Left ventricle myocardium inferior (tissue), 1 donor: ENCODE measurements around the gene INSR. TPM values are rescaled to one million over a fixed set of nuclear protein-coding genes. Genes with fewer than 3 reads are reported as not detected.

Source experiments
- DNase-seq: peaks from one replicate; pipeline ENCODE4 v3.0.0-alpha.2; 2020
- H3K27ac ChIP-seq: fragments of 200-600 bp; replicated peaks from 2 replicates; pipeline ENCODE4 v1.8.0; 2021
- H3K27me3 ChIP-seq: fragments of 200-600 bp; 2 replicates; pipeline ENCODE4 v1.8.0; 2021; ENCODE audit warnings: low read depth
- H3K36me3 ChIP-seq: fragments of 200-600 bp; 2 replicates; pipeline ENCODE4 v1.8.0; 2021
- H3K4me1 ChIP-seq: fragments of 200-600 bp; 2 replicates; pipeline ENCODE4 v1.8.0; 2021
- H3K4me3 ChIP-seq: fragments of 200-600 bp; 2 replicates; pipeline ENCODE4 v1.8.0; 2021; ENCODE audit warnings: mild to moderate bottlenecking, moderate library complexity
- H3K9me3 ChIP-seq: fragments of 200-600 bp; replicated peaks from 2 replicates; pipeline ENCODE4 v1.8.0; 2021
- CTCF ChIP-seq: fragments of 200-600 bp; IDR thresholded peaks from 2 replicates; pipeline ENCODE4 v1.8.0; 2021; ENCODE audit warnings: antibody characterized with exemption, mild to moderate bottlenecking, borderline replicate concordance
- intact Hi-C: fragments of 100-400 bp; cut with micrococcal nuclease; formaldehyde crosslinking; loops from one replicate; pipeline ENCODE4 v1.11.0; 2022
- total RNA-seq: library from RNA; stranded (reverse); fragmentation: NEBNext Ultra II Directional; extraction: Animal tissue kit (Norgen Biotek cat#: 25700); gene quantifications from one replicate; pipeline ENCODE4 v1.2.1, GENCODE V29; 2021
- donor health status: DM: no; HTN: yes; CAD: no; lungs with severe emphysema.

Gene INSR
- total RNA-seq, 1 donor from 2014 or later = 85.3 TPM

GRCh38 chr19:7266832-7267231, 27.4 kb downstream of the INSR start:
- no peak for DNase-seq
- peaks cover 40% of the 10 kb centered on the region for H3K36me3 ChIP-seq
- intact Hi-C loops = no loop called here
- no peak overlapping the region for H3K27ac ChIP-seq
- no peaks in the 10 kb centered on the region for H3K9me3 ChIP-seq
- H3K4me3 ChIP-seq = no peak overlapping the region
- peaks cover 52% of the 10 kb centered on the region for H3K4me1 ChIP-seq
- no peak for TF ChIP-seq CTCF
- H3K27me3 ChIP-seq = no peaks in the 10 kb centered on the region

GRCh38 chr19:7265963-7266362, 28.3 kb downstream of the INSR start:
- Histone ChIP-seq H3K27ac (peak overlapping the region; percentile 35), H3K27me3 (no peaks in the 10 kb centered on the region), H3K4me3 (no peak overlapping the region), H3K4me1 (peaks cover 54% of the 10 kb centered on the region), H3K36me3 (peaks cover 40% of the 10 kb centered on the region), H3K9me3 (no peaks in the 10 kb centered on the region)
- TF ChIP-seq CTCF = no peak
- intact Hi-C loops = no loop called here
- DNase-seq = no peak

GRCh38 chr19:7264858-7265257, 29.4 kb downstream of the INSR start:
- peaks cover 66% of the 10 kb centered on the region for H3K4me1 ChIP-seq
- intact Hi-C loops = no loop called here
- no peak for DNase-seq
- no peaks in the 10 kb centered on the region for H3K9me3 ChIP-seq
- H3K4me3 ChIP-seq = no peak overlapping the region
- peak overlapping the region; percentile 35 for H3K27ac ChIP-seq
- no peak for TF ChIP-seq CTCF
- H3K36me3 ChIP-seq = peaks cover 31% of the 10 kb centered on the region
- no peaks in the 10 kb centered on the region for H3K27me3 ChIP-seq

- Histone ChIP-seq H3K27me3 (no peaks in the 10 kb centered on the region), H3K27ac (no peak overlapping the region), H3K4me3 (no peak overlapping the region), H3K36me3 (peaks cover 28% of the 10 kb centered on the region), H3K4me1 (peaks cover 79% of the 10 kb centered on the region), H3K9me3 (no peaks in the 10 kb centered on the region)
- no peak for TF ChIP-seq CTCF
- intact Hi-C loops = no loop called here
- no peak for DNase-seq
Measured at GRCh38 chr19:7263521-7263920, 30.7 kb downstream of the INSR start.

- Histone ChIP-seq H3K4me1 (peaks cover 83% of the 10 kb centered on the region), H3K9me3 (no peaks in the 10 kb centered on the region), H3K36me3 (peaks cover 27% of the 10 kb centered on the region), H3K27ac (no peak overlapping the region), H3K27me3 (no peaks in the 10 kb centered on the region), H3K4me3 (no peak overlapping the region)
- no peak for TF ChIP-seq CTCF
- intact Hi-C loops = no loop called here
- no peak for DNase-seq
Measured at GRCh38 chr19:7263066-7263465, 31.1 kb downstream of the INSR start.

- no peak overlapping the region for H3K27ac ChIP-seq
- intact Hi-C loops = no loop called here
- no peak for DNase-seq
Measured at GRCh38 chr19:7262470-7262869, 31.7 kb downstream of the INSR start.

More at GRCh38 chr19:7262470-7262869, 31.7 kb downstream of the INSR start:
- Histone ChIP-seq H3K36me3 (peaks cover 21% of the 10 kb centered on the region), H3K4me3 (no peak overlapping the region), H3K9me3 (no peaks in the 10 kb centered on the region), H3K4me1 (peaks cover 89% of the 10 kb centered on the region), H3K27me3 (no peaks in the 10 kb centered on the region)
- TF ChIP-seq CTCF = no peak
